A673 (cell line): ENCODE results near the gene LENG8. TPM values are rescaled to one million over a fixed set of nuclear protein-coding genes. Genes with fewer than 3 reads are reported as not detected.

Source experiments
- BruUV-seq: library from RNA; stranded (reverse); fragments of 400-500 nt; replicated peaks from 2 replicates; lab custom pipeline; 2021; lab: Mats Ljungman, UMichigan
- CTCF ChIA-PET: fragments of 300-600 bp; sonication (Branson Sonifier 250); formaldehyde crosslinking; loops from one replicate; lab custom pipeline; 2022; ENCODE audit warnings: antibody characterized with exemption; lab: Charles Lee
- POLR2A ChIA-PET: fragments of 300-600 bp; sonication (Branson Sonifier 250); formaldehyde crosslinking; loops from one replicate; lab custom pipeline; 2022; ENCODE audit warnings: antibody characterized with exemption; ENCODE audit not compliant: low non-redundant PET; lab: Charles Lee
- DNase-seq: peaks from one replicate; pipeline ENCODE4 v3.0.0-alpha.2; 2015; ENCODE audit warnings: low spot score
- H3K27ac ChIP-seq: fragments of 200-600 bp; sonication (generic); 2 replicates; pipeline ENCODE4 v1.5.1; 2016; ENCODE audit warnings: mixed run types, low read depth, mild to moderate bottlenecking, mixed read lengths, antibody characterized with exemption, low read length; ENCODE audit not compliant: poor library complexity, severe bottlenecking
- H3K27me3 ChIP-seq: fragments of 200-600 bp; sonication (generic); replicated peaks from 2 replicates; pipeline ENCODE4 v1.6.1; 2017; ENCODE audit warnings: mixed run types, low read depth, mild to moderate bottlenecking, mixed read lengths, antibody characterized with exemption, low read length; ENCODE audit not compliant: insufficient read depth, poor library complexity
- H3K36me3 ChIP-seq: fragments of 200-600 bp; sonication (generic); 2 replicates; pipeline ENCODE4 v1.6.1; 2016; ENCODE audit warnings: mixed run types, mild to moderate bottlenecking, mixed read lengths, antibody characterized with exemption, low read length; ENCODE audit not compliant: insufficient read depth, poor library complexity, severe bottlenecking
- H3K4me1 ChIP-seq: fragments of 200-600 bp; sonication (generic); 2 replicates; pipeline ENCODE4 v1.6.1; 2017; ENCODE audit warnings: mixed run types, mild to moderate bottlenecking, mixed read lengths, antibody characterized with exemption, low read length; ENCODE audit not compliant: insufficient read depth, poor library complexity, severe bottlenecking
- H3K4me3 ChIP-seq: fragments of 200-600 bp; sonication (generic); 2 replicates; pipeline ENCODE4 v1.5.1; 2016; ENCODE audit warnings: low read depth, mixed run types, mild to moderate bottlenecking, mixed read lengths, low read length; ENCODE audit not compliant: poor library complexity, severe bottlenecking
- H3K9me3 ChIP-seq: fragments of 200-600 bp; sonication (generic); 2 replicates; pipeline ENCODE4 v1.6.1; 2016; ENCODE audit warnings: mixed run types, low read depth, mild to moderate bottlenecking, mixed read lengths, antibody characterized with exemption, low read length; ENCODE audit not compliant: poor library complexity, severe bottlenecking
- CTCF ChIP-seq: fragments of 300-800, 200-600 bp; sonication (generic); conservative IDR thresholded peaks from 2 replicates; pipeline ENCODE4 v1.5.1; 2017; ENCODE audit warnings: low read depth, mild to moderate bottlenecking, antibody characterized with exemption, low read length, moderate library complexity, mixed read lengths
- EZH2 ChIP-seq: fragments of 200-600 bp; sonication (generic); IDR thresholded peaks from 2 replicates; pipeline ENCODE4 v1.6.1; 2017; ENCODE audit warnings: borderline replicate concordance, low read depth, mild to moderate bottlenecking, mixed read lengths, antibody characterized with exemption, low read length; ENCODE audit not compliant: poor library complexity, severe bottlenecking
- intact Hi-C: fragments of 100-400 bp; cut with micrococcal nuclease; formaldehyde crosslinking; loops from one replicate; pipeline ENCODE4 v1.10.0; 2022; ENCODE audit not compliant: unreplicated experiment
- total RNA-seq: library from RNA; stranded (reverse); gene quantifications from 2 replicates; pipeline ENCODE4 v1.2.3, GENCODE V29; 2021

LENG8 gene
- total RNA-seq, 1 experiment from 2014 or later, result 129 TPM

- TF ChIP-seq CTCF (no peak), EZH2 (no peak)
- Histone ChIP-seq H3K4me1 (peaks cover 16% of the 10 kb centered on the region), H3K36me3 (no peaks in the 10 kb centered on the region), H3K9me3 (no peaks in the 10 kb centered on the region), H3K4me3 (no peak overlapping the region), H3K27ac (no peak overlapping the region), H3K27me3 (peaks cover 1% of the 10 kb centered on the region)
- no peak for DNase-seq
- ChIA-PET POLR2A (no interaction called here), CTCF (no interaction called here)
- intact Hi-C loops, result no loop called here
- BruUV-seq, result no TSS peak
These were observed 14.2 kb upstream of the LENG8 start for GRCh38 chr19:54434873-54435214.

- CTCF ChIA-PET, result no interaction called here
- intact Hi-C loops, result no loop called here
- no peak for DNase-seq
- H3K9me3 ChIP-seq, result no peaks in the 10 kb centered on the region
- peaks cover 10% of the 10 kb centered on the region for H3K4me1 ChIP-seq
- H3K4me3 ChIP-seq, result no peak overlapping the region
- H3K36me3 ChIP-seq, result no peaks in the 10 kb centered on the region
- POLR2A ChIA-PET, result no interaction called here
- H3K27me3 ChIP-seq, result no peaks in the 10 kb centered on the region
- no TSS peak for BruUV-seq
- H3K27ac ChIP-seq, result no peak overlapping the region
- TF ChIP-seq CTCF, result no peak
- TF ChIP-seq EZH2, result no peak
These were observed 13.4 kb upstream of the LENG8 start for GRCh38 chr19:54435551-54436016.

GRCh38 chr19:54436031-54436523 lies 12.9 kb upstream of the LENG8 start:
- Histone ChIP-seq H3K9me3 (no peaks in the 10 kb centered on the region), H3K4me3 (no peak overlapping the region), H3K4me1 (peaks cover 7% of the 10 kb centered on the region), H3K27me3 (no peaks in the 10 kb centered on the region), H3K27ac (no peak overlapping the region), H3K36me3 (no peaks in the 10 kb centered on the region)
- BruUV-seq, result no TSS peak
- DNase-seq, result no peak
- CTCF ChIA-PET, result no interaction called here
- POLR2A ChIA-PET, result no interaction called here
- TF ChIP-seq CTCF (no peak), EZH2 (no peak)
- intact Hi-C loops, result no loop called here
